HG03108 (cell line): ENCODE results near the gene TMEM127.

Experiments used
- ATAC-seq: cut with Tn5 transposase; IDR thresholded peaks from one replicate; pipeline ENCODE4 v1.9.1; 2021; ENCODE audit warnings: moderate library complexity; ENCODE audit not compliant: unreplicated experiment

TMEM127 gene

GRCh38 chr2:96207774-96208142 is 58.0 kb downstream of the TMEM127 start:
- no peak for ATAC-seq

GRCh38 chr2:96207073-96207773 is 58.6 kb downstream of the TMEM127 start:
- no peak for ATAC-seq

- no peak for ATAC-seq
Observed at GRCh38 chr2:96205888-96206287, 59.9 kb downstream of the TMEM127 start.

GRCh38 chr2:96204836-96205624 is 60.8 kb downstream of the TMEM127 start:
- ATAC-seq, result no peak

- ATAC-seq, result no peak
Observed at GRCh38 chr2:96203130-96204028, 62.4 kb downstream of the TMEM127 start.

GRCh38 chr2:96202152-96202854 is 63.5 kb downstream of the TMEM127 start:
- no peak for ATAC-seq

- ATAC-seq, result no peak
Observed at GRCh38 chr2:96201338-96201737, 64.5 kb downstream of the TMEM127 start.

- no peak for ATAC-seq
Observed at GRCh38 chr2:96198921-96199320, 66.9 kb downstream of the TMEM127 start.
